Body of pancreas (tissue), 4 donors: ENCODE results near the gene PRR12. TPM values are rescaled to one million over a fixed set of nuclear protein-coding genes. Genes with fewer than 3 reads are reported as not detected.

Experiments
- ATAC-seq: fragments of 150-250 bp; one replicate; pipeline ENCODE4 v1.9.1; 2016
- DNase-seq, 4 donors: peaks; one replicate each; pipeline ENCODE4 v3.0.0-alpha.2; 2019
- H3K27ac ChIP-seq, 4 donors: fragments of 200-600 bp; sonication (generic); 1 replicate in 3 of 4; 2 replicates in 1 of 4; pipeline versions ENCODE4 v1.5.1 to v1.6.1; 2016 to 2019; ENCODE audit warnings: mild to moderate bottlenecking in 1 of 4, mixed read lengths in 1 of 4, moderate library complexity in 1 of 4
- H3K27me3 ChIP-seq, 2 donors: fragments of 200-600 bp; sonication (generic); one replicate each; pipeline ENCODE4 v1.6.0; 2016; ENCODE audit warnings: mild to moderate bottlenecking in 1 of 2
- H3K36me3 ChIP-seq, 2 donors: fragments of 200-600 bp; sonication (generic); replicated peaks in 1 of 2; 2 replicates each; pipeline ENCODE4 v1.5.1; 2016; ENCODE audit warnings: low read depth in 2 of 2; ENCODE audit not compliant: insufficient read depth in 1 of 2
- H3K4me1 ChIP-seq: fragments of 200-600 bp; sonication (generic); one replicate; pipeline ENCODE4 v1.6.0; 2016
- H3K4me3 ChIP-seq, 2 donors: fragments of 200-600 bp; sonication (generic); 1 replicate in 1 of 2; 2 replicates in 1 of 2; pipeline ENCODE4 v1.5.1; 2016 to 2019
- H3K9me3 ChIP-seq, 3 donors: fragments of 200-600 bp; sonication (generic); 1 replicate in 2 of 3; 2 replicates in 1 of 3; pipeline ENCODE4 v1.5.1; 2016
- CTCF ChIP-seq, 7 experiments: fragments of 450-650 bp in 4 of 7; fragments of 200-600 bp in 3 of 7; sonication (generic) in 3 of 7; IDR thresholded peaks; one replicate each; pipeline ENCODE4 v1.5.1; 2016 to 2019; ENCODE audit warnings: antibody characterized with exemption in 7 of 7
- POLR2A ChIP-seq, 3 donors: fragments of 450-650 bp; IDR thresholded peaks; one replicate each; pipeline ENCODE4 v1.6.1; 2016; ENCODE audit warnings: antibody characterized with exemption in 3 of 3, mild to moderate bottlenecking in 2 of 3
- WGBS, 2 donors: methylation state at CpG; one replicate each; pipeline ENCODE4 v1.1.5; 2017; 5-methylcytosine and 5-hydroxymethylcytosine counted together
- intact Hi-C: fragments of 100-400 bp; cut with DNase I; formaldehyde crosslinking; loops from one replicate; pipeline ENCODE4 v1.15.1; 2023
- total RNA-seq, 2 donors: library from RNA; depleted of rRNA; stranded (reverse); fragments of >200 nt; gene quantifications; one replicate each; pipeline ENCODE4 v1.1.0, GENCODE V29; 2016

The PRR12 gene
- total RNA-seq, 2 donors from 2014 or later = 8.0 to 23.4 TPM

- 32 to 55% methylated on average over 4 to 13 of the region's 15 CpGs for WGBS, 2 donors
- no peak for ATAC-seq
- H3K27ac ChIP-seq = peak overlapping the region; percentile 75 to 83 (median 76)
- H3K36me3 ChIP-seq = peaks cover 0 to 1% of the 10 kb centered on the region in 2 donors
- intact Hi-C loops = no loop called here
- DNase-seq = no peak
- no peak overlapping the region for H3K4me3 ChIP-seq
- H3K9me3 ChIP-seq = no peaks in the 10 kb centered on the region
- H3K4me1 ChIP-seq = peaks cover 92% of the 10 kb centered on the region
- no peaks in the 10 kb centered on the region for H3K27me3 ChIP-seq
- TF ChIP-seq POLR2A (IDR thresholded peaks at IDR 0.05) (no peak), CTCF (IDR thresholded peaks at IDR 0.05) (no peak)
Measured at GRCh38 chr19:49559928-49560327, 31.1 kb upstream of the PRR12 start.

GRCh38 chr19:49560358-49560900 lies 30.6 kb upstream of the PRR12 start:
- DNase-seq = peak; percentile 70 to 83 (median 80)
- WGBS, 2 donors = 26 to 41% methylated on average over 7 to 15 of the region's 15 CpGs
- ATAC-seq = peak; percentile 30
- H3K36me3 ChIP-seq = peaks cover 0 to 1% of the 10 kb centered on the region in 2 donors
- no peaks in the 10 kb centered on the region for H3K27me3 ChIP-seq
- peaks cover 92% of the 10 kb centered on the region for H3K4me1 ChIP-seq
- H3K27ac ChIP-seq = peak overlapping the region; percentile 75 to 83 (median 76)
- intact Hi-C loops = no loop called here
- H3K9me3 ChIP-seq = no peaks in the 10 kb centered on the region
- no peak overlapping the region for H3K4me3 ChIP-seq
- TF ChIP-seq POLR2A (IDR thresholded peaks at IDR 0.05) (peak in 1 of 3 donors; percentile 36), CTCF (IDR thresholded peaks at IDR 0.05) (no peak)

GRCh38 chr19:49564616-49565045 lies 26.4 kb upstream of the PRR12 start:
- Histone ChIP-seq H3K9me3 (no peaks in the 10 kb centered on the region), H3K4me3 (no peak overlapping the region), H3K4me1 (peaks cover 85% of the 10 kb centered on the region), H3K36me3 (no peaks in the 10 kb centered on the region), H3K27ac (peak overlapping the region in 1 of 4 donors; percentile 27), H3K27me3 (no peaks in the 10 kb centered on the region)
- 73 to 82% methylated on average over 6 of the region's 6 CpGs for WGBS, 2 donors
- TF ChIP-seq POLR2A (IDR thresholded peaks at IDR 0.05) = no peak
- no peak for TF ChIP-seq CTCF (IDR thresholded peaks at IDR 0.05)
- intact Hi-C loops = no loop called here
- ATAC-seq (no peak), DNase-seq (no peak)

GRCh38 chr19:49565261-49565660 lies 25.7 kb upstream of the PRR12 start:
- H3K27ac ChIP-seq = peak overlapping the region in 2 of 4 donors; percentile 27 to 29
- no peak for ATAC-seq
- no peak overlapping the region for H3K4me3 ChIP-seq
- peaks cover 85% of the 10 kb centered on the region for H3K4me1 ChIP-seq
- 32% methylated on average over 4 of the region's 4 CpGs for WGBS, 2 donors
- no peaks in the 10 kb centered on the region for H3K36me3 ChIP-seq
- H3K27me3 ChIP-seq = no peaks in the 10 kb centered on the region
- peak; percentile 47 to 64 (median 60) for DNase-seq
- TF ChIP-seq CTCF (IDR thresholded peaks at IDR 0.05) (no peak), POLR2A (IDR thresholded peaks at IDR 0.05) (no peak)
- no peaks in the 10 kb centered on the region for H3K9me3 ChIP-seq
- intact Hi-C loops = no loop called here

- H3K27ac ChIP-seq = no peak overlapping the region
Measured at GRCh38 chr19:49566302-49566701, 24.7 kb upstream of the PRR12 start.

More at GRCh38 chr19:49566302-49566701, 24.7 kb upstream of the PRR12 start:
- ATAC-seq (no peak), DNase-seq (no peak)
- Histone ChIP-seq H3K36me3 (no peaks in the 10 kb centered on the region), H3K9me3 (no peaks in the 10 kb centered on the region), H3K4me3 (no peak overlapping the region), H3K4me1 (peaks cover 81% of the 10 kb centered on the region), H3K27me3 (no peaks in the 10 kb centered on the region)
- intact Hi-C loops = no loop called here
- TF ChIP-seq CTCF (IDR thresholded peaks at IDR 0.05) (no peak), POLR2A (IDR thresholded peaks at IDR 0.05) (no peak)
- 80 to 96% methylated on average over 3 of the region's 3 CpGs for WGBS, 2 donors
